NCI-H1436 treated with DMSO at 0.1 percent for 48 hours (cell line): ENCODE measurements around the gene CXCL3.
A peak's percentile ranks its signal among the peaks of the same experiment; 100 is the strongest.

ENCODE experiments used
- DNase-seq: peaks from one replicate; lab custom pipeline; 2025; lab: John Stamatoyannopoulos, UW

CXCL3 gene

GRCh38 chr4:74055498-74055897 is 17.0 kb upstream of the CXCL3 start:
- no peak for DNase-seq

- DNase-seq = no peak
These were observed 16.6 kb upstream of the CXCL3 start for GRCh38 chr4:74055096-74055495.

- DNase-seq = no peak
These were observed 16.1 kb upstream of the CXCL3 start for GRCh38 chr4:74054483-74055047.

DNA sequence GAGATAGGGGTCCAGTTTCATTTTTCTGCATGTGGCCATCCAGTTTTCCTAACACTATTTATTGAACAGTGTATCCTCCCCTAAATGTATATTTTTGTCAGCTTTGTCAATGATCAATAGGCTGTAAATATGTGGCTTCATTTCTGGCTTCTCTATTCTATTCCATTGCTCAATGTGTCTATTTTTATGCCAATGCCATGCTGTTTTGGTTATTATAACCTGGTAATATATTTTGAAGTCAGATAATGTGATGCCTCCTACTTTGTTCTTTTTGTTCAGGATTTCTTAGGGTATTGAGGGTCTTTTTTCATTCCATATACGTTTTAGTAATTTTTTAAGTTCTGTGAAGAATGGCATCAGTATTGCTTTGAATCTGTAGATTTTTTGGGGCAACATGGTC is 8.7 kb upstream of the CXCL3 start:
- DNase-seq = no peak

DNA sequence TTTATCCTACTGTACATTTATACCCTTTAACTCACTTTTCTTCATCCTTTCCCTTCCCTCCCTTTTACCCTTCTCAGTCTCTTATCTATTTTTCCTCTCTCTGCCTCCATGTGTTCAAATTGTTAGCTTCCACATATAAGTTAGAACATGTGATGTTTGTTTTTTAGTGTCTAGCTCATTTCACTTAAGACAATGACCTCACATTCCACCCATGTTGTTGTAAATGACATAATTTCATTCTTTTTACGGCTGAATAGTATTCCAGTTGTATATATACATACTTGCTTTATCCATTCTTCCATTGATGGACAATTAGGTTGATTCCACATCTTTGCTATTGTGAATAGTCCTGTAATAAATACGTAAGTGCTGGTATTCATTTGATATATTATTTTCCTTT is 7.3 kb upstream of the CXCL3 start:
- no peak for DNase-seq

DNA sequence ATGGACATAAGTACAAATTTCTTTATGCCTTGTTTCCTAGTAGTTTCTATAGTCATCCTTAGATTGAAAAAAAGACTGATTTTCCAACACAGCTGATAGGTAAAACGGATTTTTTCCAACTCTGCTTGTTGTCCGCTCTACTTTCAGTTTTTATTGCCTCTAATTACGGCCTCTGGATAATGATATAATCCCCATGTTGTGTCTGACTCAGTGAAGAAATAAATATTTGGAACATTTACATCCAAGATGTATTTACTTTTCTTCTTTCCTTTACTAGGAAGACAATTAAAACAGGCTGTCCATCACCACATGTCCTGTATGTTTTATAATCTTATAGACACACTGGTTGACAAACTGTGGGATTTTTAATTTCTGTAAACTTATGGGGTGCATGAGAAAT is 6.8 kb upstream of the CXCL3 start:
- DNase-seq = no peak

DNA sequence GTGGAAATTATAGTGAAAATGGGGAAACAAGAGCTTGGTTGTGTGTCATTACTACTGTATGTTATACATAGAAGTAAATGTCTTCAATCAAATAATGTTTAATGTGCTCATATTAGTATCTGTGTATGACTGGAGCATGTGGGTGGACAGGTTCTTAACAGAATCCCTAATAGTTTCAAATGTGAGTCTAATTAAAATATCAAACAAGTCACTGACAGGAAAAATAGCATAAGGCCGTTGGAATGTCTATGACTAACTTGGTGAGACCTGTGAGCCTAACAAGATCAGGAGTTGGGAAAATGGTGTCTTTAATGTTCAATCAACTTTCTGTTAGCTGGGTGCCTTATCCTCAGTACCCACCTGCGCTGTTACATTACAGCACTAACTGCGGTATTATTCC is 6.2 kb upstream of the CXCL3 start:
- DNase-seq = no peak

DNA sequence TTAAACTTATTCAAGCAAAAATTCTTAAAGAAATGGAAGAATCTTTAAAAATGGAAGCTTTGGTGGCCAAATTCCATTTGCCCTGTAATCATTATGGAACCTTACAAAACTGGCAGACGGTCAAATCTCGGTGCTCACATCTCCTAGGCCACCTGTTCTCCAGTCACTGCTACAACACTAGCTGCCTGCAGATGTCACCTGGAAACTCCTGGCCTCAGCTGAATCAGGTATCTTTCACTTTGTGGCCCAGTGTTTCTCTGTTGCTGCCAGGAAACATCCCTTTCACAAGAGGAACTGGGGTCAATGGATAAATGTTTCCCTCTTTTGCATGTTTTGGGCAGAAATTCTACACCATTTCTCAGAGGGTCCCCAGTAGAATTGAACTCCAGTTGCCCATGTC is 4.2 kb upstream of the CXCL3 start:
- no peak for DNase-seq

- no peak for DNase-seq
These were observed 2.9 kb upstream of the CXCL3 start for GRCh38 chr4:74041418-74041817.

DNA sequence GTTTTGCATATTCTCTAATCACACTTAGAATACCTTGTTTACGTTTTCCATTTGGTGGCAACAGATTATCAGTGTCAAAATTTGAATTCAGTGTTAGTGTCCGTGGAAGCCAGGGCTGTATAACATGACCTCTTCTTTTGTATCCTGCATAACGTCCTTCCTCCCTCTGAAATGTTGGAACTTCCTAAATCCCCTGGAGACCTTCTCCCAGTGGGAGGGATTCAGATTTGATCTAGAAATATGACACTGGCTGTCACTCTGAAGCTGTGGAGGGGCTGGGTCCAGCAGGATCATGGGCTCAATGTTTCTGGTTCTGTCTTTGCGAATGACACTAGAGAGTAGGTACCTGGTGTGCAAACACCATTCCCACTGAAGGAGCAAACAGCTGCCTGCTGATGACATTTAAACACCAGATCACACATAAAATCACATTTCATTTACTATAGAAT is 850 bp upstream of the CXCL3 start:
- DNase-seq = no peak

DNA sequence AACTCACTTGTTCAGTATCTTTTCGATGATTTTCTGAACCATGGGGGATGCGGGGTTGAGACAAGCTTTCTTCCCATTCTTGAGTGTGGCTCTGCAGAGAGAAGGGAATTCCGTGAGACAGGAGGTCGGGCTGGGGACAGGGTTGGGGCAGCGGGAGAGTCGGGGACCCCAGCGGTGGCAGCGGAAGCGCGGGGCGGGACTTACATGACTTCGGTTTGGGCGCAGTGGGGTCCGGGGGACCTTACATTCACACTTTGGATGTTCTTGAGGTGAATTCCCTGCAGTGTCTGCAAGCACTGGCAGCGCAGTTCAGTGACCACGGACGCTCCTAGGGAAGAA is 434 bp downstream of the CXCL3 start:
- no peak for DNase-seq

- peak; percentile 1 for DNase-seq
These were observed 1.2 kb downstream of the CXCL3 start for GRCh38 chr4:74037076-74037955.

DNA sequence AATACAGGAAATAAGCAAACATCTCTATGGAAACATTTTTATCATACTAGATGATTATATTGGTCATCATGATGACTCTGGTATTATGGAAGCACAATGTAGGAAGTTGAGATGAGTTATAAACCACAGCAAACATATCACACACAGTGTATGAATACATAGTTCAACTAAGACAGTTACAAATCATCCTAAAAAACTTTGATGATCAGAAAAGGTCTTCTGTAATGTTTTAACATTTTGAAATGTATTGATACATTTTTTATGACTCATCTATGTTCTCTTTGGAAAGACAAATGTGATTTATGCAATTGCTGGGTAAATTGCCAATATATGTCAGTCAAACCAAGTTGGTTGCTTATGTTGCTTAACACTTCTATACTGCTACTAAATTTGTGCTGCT is 4.8 kb downstream of the CXCL3 start:
- no peak for DNase-seq

GRCh38 chr4:74032064-74032463 is 6.4 kb downstream of the CXCL3 start:
- DNase-seq = no peak

GRCh38 chr4:74031576-74031975 is 6.9 kb downstream of the CXCL3 start:
- DNase-seq = no peak

GRCh38 chr4:74030285-74030684 is 8.2 kb downstream of the CXCL3 start:
- DNase-seq = no peak

GRCh38 chr4:74028504-74028903 is 10.0 kb downstream of the CXCL3 start:
- DNase-seq = no peak

DNA sequence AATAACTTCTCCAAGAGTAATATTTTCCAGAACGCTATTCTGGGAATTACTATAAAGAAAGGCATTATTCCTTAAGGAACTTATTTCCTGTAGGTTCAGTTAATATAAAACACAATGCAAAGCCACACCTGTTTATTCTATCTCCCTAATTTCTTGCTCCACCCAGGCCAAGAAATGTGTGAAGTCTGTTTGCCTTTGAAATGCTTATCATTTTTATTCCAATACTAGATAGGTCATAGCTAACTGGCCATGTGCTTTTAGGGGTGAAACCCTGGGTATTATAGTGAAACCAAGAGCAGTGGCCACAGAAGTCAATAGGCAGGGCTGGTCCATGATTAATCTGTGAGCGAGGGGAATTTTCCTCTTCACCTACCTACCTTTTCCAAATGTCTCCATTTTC is 14.8 kb downstream of the CXCL3 start:
- no peak for DNase-seq

DNA sequence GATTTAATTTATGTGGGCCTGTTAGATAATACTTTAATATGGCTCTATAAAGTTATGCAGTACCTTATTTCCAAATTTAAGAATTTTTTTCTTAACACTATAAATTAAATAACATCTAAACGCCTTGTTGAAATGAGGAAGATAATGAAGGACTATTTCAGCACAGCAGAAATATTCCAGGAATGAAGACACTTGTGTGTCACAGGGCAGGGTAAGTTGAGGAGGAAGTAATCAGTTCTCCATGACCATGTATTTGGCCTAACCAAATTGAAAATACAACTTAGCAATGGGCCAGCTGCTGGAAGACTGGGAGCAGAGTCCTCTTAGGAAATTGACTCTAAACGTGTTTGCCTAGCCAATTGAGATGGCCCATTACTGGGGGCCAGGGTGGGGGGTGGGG is 16.9 kb downstream of the CXCL3 start:
- DNase-seq = no peak

DNA sequence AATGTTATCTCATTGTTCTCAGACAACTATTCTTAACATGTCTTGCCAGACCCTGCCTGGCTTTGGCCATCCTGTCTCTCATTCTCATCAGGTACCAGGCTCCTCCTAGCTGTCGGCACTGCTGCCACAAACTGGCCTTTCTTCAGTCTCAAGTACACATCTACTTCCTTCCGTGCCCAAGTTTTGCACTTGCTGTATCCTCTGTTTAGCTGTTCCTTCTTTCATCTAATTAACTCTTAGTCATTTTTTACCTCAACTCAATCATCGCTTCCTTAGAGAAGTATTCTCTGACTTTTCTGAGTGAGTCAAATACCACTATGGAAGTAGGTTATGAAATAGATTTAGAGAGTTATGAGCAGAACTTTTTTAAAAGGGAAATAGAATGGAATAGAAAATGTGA is 19.7 kb downstream of the CXCL3 start:
- DNase-seq = no peak

DNA sequence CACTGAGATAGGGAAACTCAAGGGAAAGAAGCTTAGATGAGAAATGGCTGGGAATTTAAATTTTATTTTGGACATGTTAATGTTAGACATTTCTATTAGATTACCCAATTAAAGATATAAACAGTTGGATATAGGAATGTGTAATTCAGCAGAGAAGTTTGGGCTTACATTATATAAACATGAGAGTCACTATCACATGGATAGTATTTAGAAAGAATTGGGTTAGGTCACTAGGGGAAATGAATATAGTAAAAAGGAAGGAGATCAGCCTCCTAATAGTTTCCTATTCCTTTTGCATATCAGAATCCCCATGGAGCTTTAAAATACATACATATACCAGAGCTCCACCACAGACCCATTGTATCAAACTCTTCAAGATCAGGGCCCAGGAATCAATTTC is 20.4 kb downstream of the CXCL3 start:
- no peak for DNase-seq

- DNase-seq = no peak
These were observed 22.4 kb downstream of the CXCL3 start for GRCh38 chr4:74016068-74016467.

DNA sequence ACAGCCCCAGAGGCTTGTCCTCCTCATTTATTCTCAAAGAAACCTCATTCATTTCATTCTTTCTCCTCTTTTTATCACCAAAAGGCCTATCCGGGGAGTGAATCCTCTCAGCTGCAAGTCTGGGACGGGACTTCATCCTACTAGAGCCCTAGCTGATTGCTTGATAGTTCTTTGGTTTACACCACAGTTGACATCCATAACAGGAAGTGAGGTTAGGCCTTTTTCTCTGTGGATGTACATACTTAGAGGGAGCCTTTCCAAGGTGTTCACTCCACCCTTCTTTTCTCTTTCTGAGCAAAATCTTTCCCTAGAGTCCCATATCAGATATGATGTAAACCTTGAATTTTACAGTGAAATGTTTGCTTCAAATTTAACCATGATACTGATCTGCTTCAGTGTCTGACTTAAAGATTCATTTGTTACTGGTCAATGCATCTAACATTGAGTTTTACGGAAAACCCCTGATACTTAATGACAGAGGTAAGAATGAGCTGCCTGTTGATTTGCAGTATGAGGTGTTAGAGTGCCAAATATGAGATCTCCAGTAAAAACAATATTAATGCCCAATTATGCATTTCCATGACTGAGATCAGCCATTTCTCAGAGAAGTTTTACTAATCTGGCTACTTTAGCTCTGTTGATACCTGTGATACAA is 23.2 kb downstream of the CXCL3 start:
- no peak for DNase-seq
